Measurements from ENCODE around the gene MS4A4A.
"Not testable (repeated sequence)": the region's sequence is repeated elsewhere in the genome, so short reads cannot be mapped to it uniquely, and the experiment has no call there.

MS4A4A gene

DNA sequence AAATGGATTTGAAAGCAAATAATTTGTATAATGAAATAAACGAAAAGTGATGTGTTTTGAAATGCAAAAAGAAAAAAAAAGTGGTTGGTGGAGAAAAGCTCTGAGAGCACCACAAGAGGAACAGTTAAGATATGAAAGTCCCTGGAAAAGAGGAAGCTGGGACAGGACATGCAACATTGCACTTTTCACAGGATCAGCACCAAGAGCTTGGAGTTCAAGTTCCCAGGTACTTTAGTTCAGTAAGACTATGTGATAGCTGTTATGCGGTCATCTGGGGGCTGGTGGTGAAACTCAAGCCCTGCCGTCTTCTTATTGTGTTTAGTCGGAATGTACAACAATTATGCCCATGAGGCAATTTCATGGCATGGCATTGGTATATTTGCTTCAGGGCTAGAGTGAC, 17.1 kb upstream of the MS4A4A start:
- H3K27ac ChIP-seq (ENCODE audit: low read depth, low read length) = no peak overlapping the region
- no peak overlapping the region for H3K9ac ChIP-seq (ENCODE audit: low read depth, low read length)
- no peaks in the 10 kb centered on the region for H3K27me3 ChIP-seq (ENCODE audit: control insufficient read depth, insufficient read depth, low read length)
- H3K36me3 ChIP-seq (ENCODE audit: control insufficient read depth, insufficient read depth, low read length) = no peaks in the 10 kb centered on the region
- H3K4me3 ChIP-seq (ENCODE audit: low read depth, low read length) = no peak overlapping the region
- peaks cover 19% of the 10 kb centered on the region for H3K9me3 ChIP-seq (ENCODE audit: control insufficient read depth, insufficient read depth, low read length)
- H3K4me1 ChIP-seq (ENCODE audit: control insufficient read depth, insufficient read depth, low read length) = no peaks in the 10 kb centered on the region

DNA sequence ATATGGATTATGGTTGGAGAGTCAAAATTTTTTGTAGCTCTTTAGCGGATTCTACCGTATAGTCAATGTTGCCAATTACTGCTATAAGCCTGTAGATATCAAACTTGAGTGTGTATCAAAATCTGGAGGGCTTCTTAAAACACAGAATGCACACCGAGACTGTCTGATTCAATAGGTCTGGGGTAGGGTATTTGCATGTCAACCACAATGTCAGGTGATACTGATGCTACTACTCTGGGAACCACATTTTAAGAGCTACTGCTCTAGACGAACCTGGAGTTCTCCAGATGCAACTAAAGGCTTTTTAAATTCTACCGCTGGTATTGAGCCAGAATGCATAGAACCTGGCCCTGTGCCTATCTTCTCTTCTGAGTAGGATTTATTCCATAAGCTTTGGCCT, 15.8 kb upstream of the MS4A4A start:
- H3K4me3 ChIP-seq (ENCODE audit: low read depth, low read length) = no peak overlapping the region
- H3K4me1 ChIP-seq (ENCODE audit: control insufficient read depth, insufficient read depth, low read length) = no peaks in the 10 kb centered on the region
- no peaks in the 10 kb centered on the region for H3K27me3 ChIP-seq (ENCODE audit: control insufficient read depth, insufficient read depth, low read length)
- peaks cover 20% of the 10 kb centered on the region for H3K9me3 ChIP-seq (ENCODE audit: control insufficient read depth, insufficient read depth, low read length)
- no peak overlapping the region for H3K9ac ChIP-seq (ENCODE audit: low read depth, low read length)
- H3K36me3 ChIP-seq (ENCODE audit: control insufficient read depth, insufficient read depth, low read length) = no peaks in the 10 kb centered on the region
- H3K27ac ChIP-seq (ENCODE audit: low read depth, low read length) = no peak overlapping the region

DNA sequence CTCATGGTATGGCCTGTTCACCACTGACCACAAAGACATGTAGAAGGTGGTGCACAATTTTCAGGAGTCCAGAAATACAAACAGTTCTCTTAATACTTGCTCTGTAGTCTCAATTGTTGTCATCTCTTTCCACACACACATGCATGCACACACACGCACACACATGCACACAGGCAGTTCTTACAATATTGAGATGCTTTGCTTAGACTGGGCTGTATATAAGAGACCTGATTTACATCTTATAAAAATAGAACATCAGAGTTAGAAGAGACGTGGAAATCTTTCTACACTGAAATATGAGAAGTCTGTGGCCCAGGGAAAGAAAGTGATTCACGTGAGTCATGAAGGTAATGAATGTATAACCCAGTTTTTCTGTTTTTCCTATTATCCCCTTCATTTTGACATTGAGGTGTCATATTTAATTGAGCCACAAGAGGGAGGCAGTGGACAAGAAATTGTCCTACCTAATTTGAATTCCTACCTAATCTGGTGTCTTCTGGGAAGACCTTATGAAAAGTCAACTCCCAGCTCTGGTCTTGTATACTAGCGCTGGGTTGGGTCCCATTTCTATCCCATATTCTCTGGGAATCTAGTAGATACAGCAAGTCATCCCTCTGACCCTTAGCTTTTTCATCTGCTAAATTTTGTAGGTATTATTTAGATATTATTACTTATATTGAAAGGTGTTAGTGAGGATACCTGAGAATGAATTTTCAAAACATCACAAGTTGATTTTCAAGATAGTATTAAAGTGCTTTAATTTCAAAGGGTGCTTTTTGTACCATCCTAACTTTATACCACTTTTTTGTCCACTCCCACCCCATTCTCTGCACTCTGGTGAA, 14.9 kb upstream of the MS4A4A start:
- H3K27me3 ChIP-seq (ENCODE audit: control insufficient read depth, insufficient read depth, low read length) = no peaks in the 10 kb centered on the region
- H3K9me3 ChIP-seq (ENCODE audit: control insufficient read depth, insufficient read depth, low read length) = peaks cover 20% of the 10 kb centered on the region
- H3K4me3 ChIP-seq (ENCODE audit: low read depth, low read length) = no peak overlapping the region
- H3K27ac ChIP-seq (ENCODE audit: low read depth, low read length) = no peak overlapping the region
- H3K36me3 ChIP-seq (ENCODE audit: control insufficient read depth, insufficient read depth, low read length) = no peaks in the 10 kb centered on the region
- H3K9ac ChIP-seq (ENCODE audit: low read depth, low read length) = no peak overlapping the region
- H3K4me1 ChIP-seq (ENCODE audit: control insufficient read depth, insufficient read depth, low read length) = no peaks in the 10 kb centered on the region

DNA sequence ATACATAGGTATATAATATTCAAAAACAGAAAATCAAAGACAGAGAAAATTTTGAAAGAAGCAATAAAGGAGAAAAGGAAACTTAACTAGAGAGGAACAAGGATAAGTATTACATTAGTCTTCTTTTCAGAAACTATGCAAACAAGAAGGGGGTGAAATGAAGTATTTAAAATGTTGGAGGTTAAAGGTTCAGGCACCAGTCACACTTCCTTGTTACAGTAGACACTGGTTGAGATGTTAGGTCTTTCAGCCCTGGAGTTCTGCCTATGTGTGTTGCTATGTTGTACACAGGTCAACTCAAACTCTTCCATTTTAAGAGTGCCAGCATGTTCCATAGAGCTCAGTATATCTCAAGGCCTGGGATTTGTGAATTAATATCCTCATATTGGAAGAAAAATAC, 6.0 kb upstream of the MS4A4A start:
- Histone ChIP-seq H3K4me1 (ENCODE audit: control insufficient read depth, insufficient read depth, low read length) (peaks cover 17% of the 10 kb centered on the region), H3K27ac (ENCODE audit: low read depth, low read length) (no peak overlapping the region), H3K27me3 (ENCODE audit: control insufficient read depth, insufficient read depth, low read length) (no peaks in the 10 kb centered on the region)

DNA sequence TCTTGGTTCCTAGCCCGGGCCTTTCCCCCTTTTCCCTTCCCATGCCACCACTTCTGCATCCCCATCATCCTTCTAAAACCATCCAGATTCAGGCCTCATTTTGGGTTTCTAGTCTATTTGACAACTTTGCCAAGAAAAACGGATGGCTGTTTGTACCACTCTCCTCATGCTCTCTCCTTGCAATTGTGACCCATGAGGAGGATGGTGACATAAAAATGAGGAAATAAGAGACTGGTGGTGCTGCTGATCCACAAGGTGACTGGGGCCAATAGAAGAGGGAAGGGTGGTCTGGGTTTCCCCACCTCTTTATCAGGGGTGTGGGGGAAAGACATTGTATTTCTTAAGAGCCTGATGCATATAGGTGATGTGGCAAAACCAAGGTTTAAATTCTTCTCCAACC, 1.0 kb downstream of the MS4A4A start:
- no peaks in the 10 kb centered on the region for H3K36me3 ChIP-seq (ENCODE audit: control insufficient read depth, insufficient read depth, low read length)
- no peak overlapping the region for H3K4me3 ChIP-seq (ENCODE audit: low read depth, low read length)
- H3K27me3 ChIP-seq (ENCODE audit: control insufficient read depth, insufficient read depth, low read length) = no peaks in the 10 kb centered on the region
- H3K9me3 ChIP-seq (ENCODE audit: control insufficient read depth, insufficient read depth, low read length) = peaks cover 1% of the 10 kb centered on the region; the same call in 1 of the 2 replicates
- no peak overlapping the region for H3K27ac ChIP-seq (ENCODE audit: low read depth, low read length)
- H3K9ac ChIP-seq (ENCODE audit: low read depth, low read length) = no peak overlapping the region
- peaks cover 6% of the 10 kb centered on the region; the same call in 1 of the 2 replicates for H3K4me1 ChIP-seq (ENCODE audit: control insufficient read depth, insufficient read depth, low read length)

More for the DNA sequence above, 6.0 kb upstream of the MS4A4A start:
- H3K9me3 ChIP-seq (ENCODE audit: control insufficient read depth, insufficient read depth, low read length) = 0 out of 2 replicates have a peak, but pooled peaks cover 7% of the 10 kb centered on the region
- H3K9ac ChIP-seq (ENCODE audit: low read depth, low read length) = no peak overlapping the region
- no peak overlapping the region for H3K4me3 ChIP-seq (ENCODE audit: low read depth, low read length)
- no peaks in the 10 kb centered on the region for H3K36me3 ChIP-seq (ENCODE audit: control insufficient read depth, insufficient read depth, low read length)

DNA sequence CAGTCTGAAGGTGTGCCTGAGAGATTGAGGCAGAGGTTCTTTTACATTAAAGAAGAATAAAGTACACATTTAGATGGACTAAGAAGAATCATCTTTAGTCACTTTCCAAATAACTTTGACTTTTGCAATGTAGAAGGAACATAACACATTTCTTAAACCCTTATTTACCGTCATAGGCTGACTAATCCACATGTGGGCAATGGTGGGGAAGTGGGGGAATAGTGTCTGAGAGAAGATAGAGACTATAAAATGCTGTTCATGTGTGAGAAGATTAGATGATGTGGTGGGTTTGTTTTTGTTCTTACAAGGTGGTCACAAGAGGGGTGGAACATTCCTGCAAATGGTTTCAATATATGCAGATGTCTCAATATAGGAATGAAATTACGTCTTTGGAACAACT, 1.8 kb downstream of the MS4A4A start:
- Histone ChIP-seq H3K9me3 (ENCODE audit: control insufficient read depth, insufficient read depth, low read length) (peaks cover 9% of the 10 kb centered on the region), H3K27me3 (ENCODE audit: control insufficient read depth, insufficient read depth, low read length) (no peaks in the 10 kb centered on the region), H3K4me1 (ENCODE audit: control insufficient read depth, insufficient read depth, low read length) (peaks cover 6% of the 10 kb centered on the region; the same call in 1 of the 2 replicates), H3K9ac (ENCODE audit: low read depth, low read length) (no peak overlapping the region), H3K4me3 (ENCODE audit: low read depth, low read length) (no peak overlapping the region), H3K27ac (ENCODE audit: low read depth, low read length) (no peak overlapping the region), H3K36me3 (ENCODE audit: control insufficient read depth, insufficient read depth, low read length) (no peaks in the 10 kb centered on the region)

DNA sequence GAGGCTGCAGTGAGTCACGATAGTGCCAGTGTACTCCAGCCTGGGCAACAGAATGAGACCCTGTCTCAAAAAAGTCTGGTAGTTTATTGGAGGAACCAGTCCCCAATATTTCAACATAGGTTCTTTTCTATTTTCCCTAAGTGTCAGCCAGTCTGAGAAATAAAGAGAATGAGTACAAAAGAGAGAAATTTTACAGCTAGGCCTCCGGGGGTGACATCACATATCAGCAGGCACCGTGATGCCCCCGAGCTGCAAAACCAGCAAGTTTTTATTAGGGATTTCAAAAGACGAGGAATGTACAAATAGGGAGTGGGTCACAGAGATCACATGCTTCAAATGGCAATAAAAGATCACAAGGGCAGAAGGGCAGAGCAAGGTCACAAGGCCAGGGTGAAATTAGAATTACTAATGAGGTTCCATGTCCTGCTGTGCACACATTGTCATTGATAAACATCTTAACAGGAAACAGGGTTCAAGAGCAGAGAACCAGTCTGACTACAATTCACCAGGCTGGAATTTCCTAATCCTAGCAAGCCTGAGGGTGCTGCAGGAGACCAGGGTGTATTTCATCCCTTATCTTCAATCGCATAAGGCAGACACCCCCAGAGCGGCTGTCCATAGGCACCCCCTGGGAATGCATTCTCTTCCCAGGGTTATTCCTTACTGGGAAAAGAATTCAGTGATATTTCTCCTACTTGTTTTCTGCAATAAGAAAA, 5.1 kb downstream of the MS4A4A start:
- not testable (repeated sequence) for H3K9ac ChIP-seq (ENCODE audit: low read depth, low read length); H3K4me1 ChIP-seq (ENCODE audit: control insufficient read depth, insufficient read depth, low read length)
- H3K27ac ChIP-seq (ENCODE audit: low read depth, low read length) = peak overlapping the region; percentile 47

DNA sequence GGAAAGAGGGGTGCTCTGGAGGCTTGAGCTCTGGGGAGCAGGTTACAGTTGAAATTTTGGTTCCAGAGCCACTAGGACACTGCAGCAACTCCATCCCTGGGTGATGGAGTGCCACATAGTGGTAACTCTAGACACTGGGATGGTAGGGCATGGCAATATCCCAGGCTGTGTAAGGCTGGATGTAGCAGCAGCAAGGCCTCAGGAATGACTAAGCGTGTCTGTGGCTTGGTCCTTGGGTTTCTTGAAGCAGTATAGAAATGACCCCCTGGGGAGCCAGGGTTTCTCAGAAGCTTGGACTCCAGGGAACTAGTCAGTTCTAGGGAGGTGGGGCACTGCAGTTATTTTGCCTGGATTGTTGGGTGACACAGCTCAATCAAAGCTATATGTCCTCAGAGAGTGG, 8.1 kb downstream of the MS4A4A start:
- no peaks in the 10 kb centered on the region for H3K36me3 ChIP-seq (ENCODE audit: control insufficient read depth, insufficient read depth, low read length)

More for the DNA sequence above, 5.1 kb downstream of the MS4A4A start:
- not testable (repeated sequence) for H3K36me3 ChIP-seq (ENCODE audit: control insufficient read depth, insufficient read depth, low read length); H3K27me3 ChIP-seq (ENCODE audit: control insufficient read depth, insufficient read depth, low read length); H3K4me3 ChIP-seq (ENCODE audit: low read depth, low read length)
- H3K9me3 ChIP-seq (ENCODE audit: control insufficient read depth, insufficient read depth, low read length) = peaks cover 36% of the 10 kb centered on the region

DNA sequence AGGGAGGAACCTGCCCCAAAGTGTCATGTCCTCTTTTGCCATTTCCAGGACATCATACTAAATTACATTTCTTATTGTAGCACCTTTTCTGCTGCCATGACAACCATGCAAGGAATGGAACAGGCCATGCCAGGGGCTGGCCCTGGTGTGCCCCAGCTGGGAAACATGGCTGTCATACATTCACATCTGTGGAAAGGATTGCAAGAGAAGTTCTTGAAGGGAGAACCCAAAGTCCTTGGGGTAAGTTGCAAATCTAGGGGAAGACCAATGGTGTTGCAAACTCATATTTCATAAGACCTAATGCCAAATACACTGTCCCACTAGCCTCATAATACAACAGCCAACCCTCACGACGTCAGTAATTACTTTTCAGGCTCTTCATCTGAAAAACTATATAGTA, 11.7 kb downstream of the MS4A4A start:
- H3K4me1 ChIP-seq (ENCODE audit: control insufficient read depth, insufficient read depth, low read length) = no peaks in the 10 kb centered on the region
- H3K9ac ChIP-seq (ENCODE audit: low read depth, low read length) = no peak overlapping the region
- H3K27ac ChIP-seq (ENCODE audit: low read depth, low read length) = no peak overlapping the region
- H3K36me3 ChIP-seq (ENCODE audit: control insufficient read depth, insufficient read depth, low read length) = no peaks in the 10 kb centered on the region
- no peak overlapping the region for H3K4me3 ChIP-seq (ENCODE audit: low read depth, low read length)
- H3K27me3 ChIP-seq (ENCODE audit: control insufficient read depth, insufficient read depth, low read length) = no peaks in the 10 kb centered on the region
- peaks cover 28% of the 10 kb centered on the region for H3K9me3 ChIP-seq (ENCODE audit: control insufficient read depth, insufficient read depth, low read length)

More for the DNA sequence above, 8.1 kb downstream of the MS4A4A start:
- Histone ChIP-seq H3K9ac (ENCODE audit: low read depth, low read length) (no peak overlapping the region), H3K4me3 (ENCODE audit: low read depth, low read length) (no peak overlapping the region), H3K4me1 (ENCODE audit: control insufficient read depth, insufficient read depth, low read length) (peaks cover 6% of the 10 kb centered on the region; the same call in 1 of the 2 replicates), H3K9me3 (ENCODE audit: control insufficient read depth, insufficient read depth, low read length) (peaks cover 36% of the 10 kb centered on the region), H3K27ac (ENCODE audit: low read depth, low read length) (no peak overlapping the region), H3K27me3 (ENCODE audit: control insufficient read depth, insufficient read depth, low read length) (no peaks in the 10 kb centered on the region)

DNA sequence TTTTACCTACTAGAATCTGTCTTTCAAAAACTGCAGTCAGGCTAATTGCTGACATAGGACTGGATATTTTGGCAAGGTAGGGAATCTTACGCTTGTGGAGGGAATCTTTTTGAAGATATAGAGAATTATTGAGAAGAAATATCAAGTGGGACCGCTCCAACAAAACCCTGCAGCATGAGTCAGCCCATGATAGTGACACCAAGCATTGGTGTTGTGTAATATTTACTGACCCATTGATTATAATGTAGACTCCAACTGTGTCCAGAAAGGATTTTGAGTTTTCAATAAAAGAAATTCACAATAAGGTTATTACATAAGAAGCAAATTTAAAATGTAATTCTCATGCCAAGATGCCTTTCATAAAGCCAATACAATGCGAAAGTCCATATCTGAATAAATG, 20.7 kb downstream of the MS4A4A start:
- no peak overlapping the region for H3K9ac ChIP-seq (ENCODE audit: low read depth, low read length)
- no peaks in the 10 kb centered on the region for H3K27me3 ChIP-seq (ENCODE audit: control insufficient read depth, insufficient read depth, low read length)
- H3K27ac ChIP-seq (ENCODE audit: low read depth, low read length) = no peak overlapping the region
- no peaks in the 10 kb centered on the region for H3K36me3 ChIP-seq (ENCODE audit: control insufficient read depth, insufficient read depth, low read length)
- no peaks in the 10 kb centered on the region; the same call in 1 of the 2 replicates for H3K9me3 ChIP-seq (ENCODE audit: control insufficient read depth, insufficient read depth, low read length)
- no peak overlapping the region for H3K4me3 ChIP-seq (ENCODE audit: low read depth, low read length)
- 0 out of 2 replicates have a peak, but pooled peaks cover 4% of the 10 kb centered on the region for H3K4me1 ChIP-seq (ENCODE audit: control insufficient read depth, insufficient read depth, low read length)

DNA sequence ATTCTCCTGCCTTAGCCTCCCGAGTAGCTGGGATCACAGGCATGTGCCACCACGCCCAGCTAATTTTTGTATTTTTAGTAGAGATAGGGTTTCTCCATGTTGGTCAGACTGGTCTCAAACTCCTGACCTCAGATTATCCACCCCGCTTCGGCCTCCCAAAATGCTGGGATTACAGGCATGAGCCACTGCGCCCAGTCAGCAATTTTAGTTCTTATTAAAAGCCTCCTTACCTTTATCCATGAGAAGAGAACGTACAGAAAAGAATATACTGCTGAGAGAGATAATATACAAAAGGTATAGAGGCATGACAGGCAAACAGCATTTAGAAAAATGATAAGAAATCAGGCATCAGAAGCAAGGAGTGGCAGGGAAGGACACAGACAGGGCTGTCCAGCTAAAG, 21.4 kb downstream of the MS4A4A start:
- not testable (repeated sequence) for H3K4me1 ChIP-seq (ENCODE audit: control insufficient read depth, insufficient read depth, low read length); H3K27ac ChIP-seq (ENCODE audit: low read depth, low read length); H3K4me3 ChIP-seq (ENCODE audit: low read depth, low read length); H3K9me3 ChIP-seq (ENCODE audit: control insufficient read depth, insufficient read depth, low read length); H3K36me3 ChIP-seq (ENCODE audit: control insufficient read depth, insufficient read depth, low read length); H3K27me3 ChIP-seq (ENCODE audit: control insufficient read depth, insufficient read depth, low read length); H3K9ac ChIP-seq (ENCODE audit: low read depth, low read length)

Data from HUES48 (cell line).